Measurements from ENCODE around the gene SLCO2B1. TPM values are rescaled to one million over a fixed set of nuclear protein-coding genes. Genes with fewer than 3 reads are reported as not detected.

The SLCO2B1 gene
- total RNA-seq, 1 experiment from 2014 or later: 0.57 TPM

GRCh38 chr11:75165721-75166120 is 14.8 kb downstream of the SLCO2B1 start:
- no peaks in the 10 kb centered on the region for H3K27me3 Mint-ChIP-seq (ENCODE audit: low read depth)
- H3K4me1 Mint-ChIP-seq: peaks cover 8% of the 10 kb centered on the region
- ChIA-PET CTCF (interaction anchor here (0.7 to 1.0 kb wide), 2 partner anchors 83 to 114 kb away, joined by 3 to 4 read pairs; no protein-coding TSS in a partner anchor), POLR2A (no interaction called here)
- no peak overlapping the region for H3K4me3 Mint-ChIP-seq
- H3K27ac Mint-ChIP-seq: no peak overlapping the region
- peaks cover 5% of the 10 kb centered on the region for H3K36me3 Mint-ChIP-seq
- peaks cover 10% of the 10 kb centered on the region for H3K9me3 Mint-ChIP-seq
- ATAC-seq: no peak
- DNase-seq (ENCODE audit: low spot score): no peak
- TF ChIP-seq NFE2L1 (CRISPR knock-in tag; IDR thresholded peaks at IDR 0.05): no peak
- TF ChIP-seq OVOL2 (CRISPR knock-in tag; IDR thresholded peaks at IDR 0.05; ENCODE audit: borderline replicate concordance): no peak
- TF ChIP-seq GABPB1 (CRISPR knock-in tag; IDR thresholded peaks at IDR 0.05): no peak
- TF ChIP-seq MYBL2 (CRISPR knock-in tag; IDR thresholded peaks at IDR 0.05): no peak
- TF ChIP-seq ZNF512 (CRISPR knock-in tag; IDR thresholded peaks at IDR 0.05; ENCODE audit: borderline replicate concordance): no peak
- no peak for TF ChIP-seq PRDM15 (CRISPR knock-in tag; IDR thresholded peaks at IDR 0.05)
- TF ChIP-seq NFATC4 (CRISPR knock-in tag; IDR thresholded peaks at IDR 0.05): no peak
- TF ChIP-seq ZNF263 (CRISPR knock-in tag; IDR thresholded peaks at IDR 0.05; ENCODE audit: low read depth): no peak
- TF ChIP-seq ZNF423 (CRISPR knock-in tag; IDR thresholded peaks at IDR 0.05): no peak
- no peak for TF ChIP-seq CTCF (IDR thresholded peaks at IDR 0.05)
- TF ChIP-seq SP1 (CRISPR knock-in tag; conservative IDR thresholded peaks at IDR 0.05): no peak
- TF ChIP-seq CBFB (CRISPR knock-in tag; IDR thresholded peaks at IDR 0.05; ENCODE audit: low read depth): no peak
- no peak for TF ChIP-seq ZNF219 (CRISPR knock-in tag; IDR thresholded peaks at IDR 0.05; ENCODE audit: borderline replicate concordance)
- no peak for TF ChIP-seq E2F4 (CRISPR knock-in tag; IDR thresholded peaks at IDR 0.05; ENCODE audit: borderline replicate concordance, low read depth)
- no peak for TF ChIP-seq ZNF532 (CRISPR knock-in tag; IDR thresholded peaks at IDR 0.05; ENCODE audit: borderline replicate concordance)
- no peak for TF ChIP-seq KAT7 (CRISPR knock-in tag; IDR thresholded peaks at IDR 0.05; ENCODE audit: borderline replicate concordance)
